Mammary epithelial cell (primary cell): ENCODE results near the gene SENP6.
"Not testable (repeated sequence)": the region's sequence is repeated elsewhere in the genome, so short reads cannot be mapped to it uniquely, and the experiment has no call there.

ENCODE experiments used
- EZH2 ChIP-seq: IDR thresholded peaks from 2 replicates; pipeline ENCODE4 v1.6.1; 2012; ENCODE audit warnings: low read length, inconsistent platforms, borderline replicate concordance
- TF ChIP-seq, protein P1 (sequence below), 2 donors: IDR thresholded peaks in 1 of 2; conservative IDR thresholded peaks in 1 of 2; 2 replicates each; pipeline ENCODE4 v1.5.1; 2011 to 2012; ENCODE audit warnings: inconsistent platforms in 2 of 2, low read length in 2 of 2, mild to moderate bottlenecking in 2 of 2, control low read depth in 1 of 2, low read depth in 1 of 2; ENCODE audit not compliant: insufficient read depth in 1 of 2; ENCODE audit errors: extremely low read depth in 1 of 2

DNA sequence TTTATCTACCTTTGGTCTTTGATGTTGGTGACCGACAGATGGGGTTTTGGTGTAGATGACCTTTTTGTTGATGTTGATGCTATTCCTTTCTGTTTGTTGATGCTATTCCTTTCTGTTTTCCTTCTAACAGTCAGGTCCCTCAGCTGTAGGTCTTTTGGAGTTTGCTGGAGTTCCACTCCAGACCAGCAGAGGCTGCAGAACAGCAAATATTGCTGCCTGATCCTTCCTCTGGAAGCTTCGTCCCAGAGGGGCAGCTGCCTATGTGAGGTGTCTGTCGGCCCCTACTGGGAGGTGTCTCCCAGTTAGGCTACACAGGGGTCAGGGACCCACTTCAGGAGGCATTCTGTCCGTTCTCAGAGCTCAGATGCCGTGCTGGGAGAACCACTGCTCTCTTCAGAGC, 85.9 kb downstream of the SENP6 start:
- TF ChIP-seq, protein P1, sequence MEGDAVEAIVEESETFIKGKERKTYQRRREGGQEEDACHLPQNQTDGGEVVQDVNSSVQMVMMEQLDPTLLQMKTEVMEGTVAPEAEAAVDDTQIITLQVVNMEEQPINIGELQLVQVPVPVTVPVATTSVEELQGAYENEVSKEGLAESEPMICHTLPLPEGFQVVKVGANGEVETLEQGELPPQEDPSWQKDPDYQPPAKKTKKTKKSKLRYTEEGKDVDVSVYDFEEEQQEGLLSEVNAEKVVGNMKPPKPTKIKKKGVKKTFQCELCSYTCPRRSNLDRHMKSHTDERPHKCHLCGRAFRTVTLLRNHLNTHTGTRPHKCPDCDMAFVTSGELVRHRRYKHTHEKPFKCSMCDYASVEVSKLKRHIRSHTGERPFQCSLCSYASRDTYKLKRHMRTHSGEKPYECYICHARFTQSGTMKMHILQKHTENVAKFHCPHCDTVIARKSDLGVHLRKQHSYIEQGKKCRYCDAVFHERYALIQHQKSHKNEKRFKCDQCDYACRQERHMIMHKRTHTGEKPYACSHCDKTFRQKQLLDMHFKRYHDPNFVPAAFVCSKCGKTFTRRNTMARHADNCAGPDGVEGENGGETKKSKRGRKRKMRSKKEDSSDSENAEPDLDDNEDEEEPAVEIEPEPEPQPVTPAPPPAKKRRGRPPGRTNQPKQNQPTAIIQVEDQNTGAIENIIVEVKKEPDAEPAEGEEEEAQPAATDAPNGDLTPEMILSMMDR (conservative IDR thresholded peaks at IDR 0.05 in 1 of 2, IDR thresholded peaks at IDR 0.05 in 1 of 2; ENCODE audit: extremely low read depth in 1 of 2, insufficient read depth in 1 of 2, low read depth in 1 of 2, low read length in 2 of 2) = not testable (repeated sequence)
- not testable (repeated sequence) for TF ChIP-seq EZH2
